Fibroblast of villous mesenchyme (primary cell): Measurements from ENCODE around the gene SMIM20. TPM values are rescaled to one million over a fixed set of nuclear protein-coding genes. Genes with fewer than 3 reads are reported as not detected.

Source experiments
- DNase-seq: peaks from one replicate; pipeline ENCODE4 v3.0.0-alpha.2; 2010; ENCODE audit warnings: low read depth
- H3K4me3 ChIP-seq: 2 replicates; pipeline ENCODE4 v1.5.1; 2011; ENCODE audit warnings: low read depth, mild to moderate bottlenecking, low read length
- CTCF ChIP-seq: IDR thresholded peaks from 2 replicates; pipeline ENCODE4 v1.5.1; 2012; ENCODE audit warnings: low read depth, mild to moderate bottlenecking, low read length; ENCODE audit not compliant: insufficient read depth
- total RNA-seq: library from RNA; depleted of rRNA; stranded (reverse); fragments of >200 nt; gene quantifications from 2 replicates; pipeline ENCODE4 v1.2.3, GENCODE V29; 2012

SMIM20 gene
- total RNA-seq, 1 donor: 23.3 TPM

DNA sequence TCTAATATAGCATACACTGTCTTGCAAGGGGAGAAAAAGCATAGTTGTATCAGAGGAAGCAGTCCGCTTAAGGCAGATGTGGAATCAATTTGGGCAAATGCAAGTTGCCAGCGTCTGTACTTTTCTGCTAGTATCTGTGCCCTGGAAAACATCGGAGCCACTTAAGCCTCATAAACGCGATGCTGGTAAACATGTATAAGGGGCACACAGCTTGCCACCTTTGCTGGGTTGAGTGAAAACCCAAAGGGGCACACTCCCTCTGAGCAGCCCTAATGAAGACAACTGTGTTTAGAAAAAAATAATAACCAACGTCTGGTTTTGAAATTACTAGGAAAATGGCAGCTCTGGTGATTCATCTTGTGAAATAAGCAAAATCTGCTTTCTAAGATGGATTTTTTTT lies 24.3 kb downstream of the SMIM20 start:
- no peak for TF ChIP-seq CTCF
- H3K4me3 ChIP-seq: no peak overlapping the region
- no peak for DNase-seq

- H3K4me3 ChIP-seq: no peak overlapping the region
- DNase-seq: peak; percentile 48
- TF ChIP-seq CTCF: no peak
Measured at GRCh38 chr4:25938787-25939186, 24.8 kb downstream of the SMIM20 start.

- no peak overlapping the region for H3K4me3 ChIP-seq
- TF ChIP-seq CTCF: peak; percentile 9
- DNase-seq: no peak
Measured at GRCh38 chr4:25939330-25939729, 25.3 kb downstream of the SMIM20 start.

DNA sequence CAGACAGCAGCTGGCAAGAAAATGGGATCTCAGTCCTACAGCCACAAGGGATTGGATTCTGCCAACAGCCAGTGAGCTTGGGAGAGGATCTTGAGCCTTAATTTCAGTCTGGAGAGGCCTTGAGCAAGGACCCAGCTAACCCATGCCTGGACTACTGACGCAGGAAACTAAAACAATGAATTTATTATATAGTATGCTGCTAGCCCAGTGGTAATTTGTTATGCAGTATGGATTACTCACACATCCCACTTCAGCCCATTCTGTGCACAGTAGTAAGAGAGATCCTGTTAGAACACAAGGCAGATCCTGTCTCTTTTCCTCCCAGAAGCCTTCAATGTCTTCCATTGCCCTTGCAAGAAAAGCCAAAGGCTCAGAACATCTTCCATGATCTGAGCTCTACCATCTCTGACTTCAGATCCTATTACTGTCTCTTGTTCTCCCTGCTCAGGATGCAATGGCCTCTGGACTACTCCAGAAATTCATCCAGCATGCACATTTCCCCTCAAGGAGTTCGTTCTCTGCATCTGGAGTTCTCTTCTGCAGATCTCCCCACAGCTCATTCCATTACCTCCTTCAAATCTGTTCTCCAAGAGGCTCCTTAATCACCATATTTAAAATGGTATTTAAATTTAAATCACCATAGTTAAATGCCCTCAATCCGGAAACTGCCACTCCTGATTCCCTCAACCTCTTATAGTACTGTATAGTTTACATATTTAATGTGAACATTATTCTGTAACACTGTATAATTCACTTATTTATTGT lies 27.6 kb downstream of the SMIM20 start:
- TF ChIP-seq CTCF: no peak
- DNase-seq: no peak
- no peak overlapping the region for H3K4me3 ChIP-seq

DNA sequence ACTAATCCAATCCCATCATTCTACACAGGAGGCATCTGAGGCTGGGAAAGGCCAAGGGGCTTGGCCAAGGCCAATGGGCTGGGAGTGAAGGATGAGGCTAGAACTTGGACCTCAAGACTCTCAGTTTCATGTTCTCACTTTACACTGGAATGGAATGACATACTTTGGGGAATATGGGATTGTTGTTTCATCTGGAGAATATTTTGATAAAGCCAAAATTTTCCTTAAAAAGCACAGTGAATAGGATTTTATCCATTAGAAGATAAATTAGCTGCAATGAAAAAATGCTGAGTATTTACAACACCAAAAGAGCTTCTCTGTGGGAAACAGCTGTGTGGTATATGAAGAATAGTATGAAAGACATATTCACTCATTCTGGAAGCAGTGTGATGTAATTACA lies 29.3 kb downstream of the SMIM20 start:
- no peak for TF ChIP-seq CTCF
- no peak for DNase-seq

DNA sequence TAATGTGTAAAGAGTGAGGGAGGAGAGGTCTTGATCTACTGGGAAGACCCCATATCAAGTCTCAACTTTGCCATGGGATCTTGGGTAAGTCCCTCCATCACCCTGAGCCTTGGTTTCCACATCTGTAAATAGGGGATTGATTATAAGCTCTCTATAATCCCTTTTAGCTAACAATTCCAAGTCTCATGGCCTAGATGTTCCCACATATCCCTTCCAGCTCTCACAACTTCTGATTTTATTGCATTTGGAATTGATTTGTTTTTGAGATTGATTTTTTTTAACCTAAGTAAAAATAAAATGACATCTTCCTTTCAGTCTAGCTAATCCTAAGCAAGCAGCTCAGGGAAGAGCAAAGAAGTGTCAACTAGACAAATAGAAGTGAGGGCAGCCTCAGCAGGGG lies 29.8 kb downstream of the SMIM20 start:
- H3K4me3 ChIP-seq: no peak overlapping the region
- no peak for TF ChIP-seq CTCF
- DNase-seq: no peak

More for the DNA sequence above, 29.3 kb downstream of the SMIM20 start:
- no peak overlapping the region for H3K4me3 ChIP-seq

DNA sequence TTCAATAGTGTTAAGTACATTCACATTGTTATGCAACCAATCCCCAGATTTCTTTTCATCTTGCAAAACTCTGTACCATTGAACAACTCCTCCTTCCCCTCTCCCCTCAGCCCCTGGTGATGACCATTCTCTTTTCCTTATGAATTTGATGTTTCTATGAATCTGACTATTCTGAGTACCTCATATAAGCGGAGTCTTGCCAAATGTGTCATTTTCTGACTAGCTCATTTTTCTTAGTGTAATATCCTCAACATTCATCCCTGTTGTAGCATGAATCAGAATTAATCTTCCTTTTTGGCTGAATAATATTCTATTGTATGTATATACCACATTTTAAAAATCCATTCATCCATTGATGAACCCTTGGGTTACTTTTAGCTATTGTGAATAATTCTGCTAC lies 34.0 kb downstream of the SMIM20 start:
- DNase-seq: no peak
- no peak for TF ChIP-seq CTCF
- no peak overlapping the region for H3K4me3 ChIP-seq
